ENCODE measurements around the gene MATR3.
"Not testable (repeated sequence)": the region's sequence is repeated elsewhere in the genome, so short reads cannot be mapped to it uniquely, and the experiment has no call there.

The MATR3 gene

DNA sequence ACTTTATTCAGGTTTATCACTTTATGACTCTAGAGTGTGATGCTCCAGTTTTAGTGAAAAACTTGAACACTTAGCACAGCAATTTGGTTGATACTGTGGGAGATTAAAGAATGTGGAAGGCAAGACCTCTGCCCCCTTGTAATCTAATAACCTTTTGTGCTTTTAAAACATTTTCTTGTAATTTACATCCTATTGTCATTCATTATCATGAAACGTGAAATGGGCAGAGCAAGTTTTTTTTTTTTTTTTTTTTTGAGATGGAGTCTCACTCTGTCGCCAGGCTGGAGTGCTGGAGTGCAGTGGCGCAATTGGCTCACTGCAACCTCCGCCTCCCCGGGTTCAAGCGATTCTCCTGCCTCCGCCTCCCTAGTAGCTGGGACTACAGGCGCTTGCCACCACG, 49.9 kb downstream of the MATR3 start:
- Histone ChIP-seq H2BK5ac (ENCODE audit: low read depth, low read length, poor library complexity, severe bottlenecking) (no peak overlapping the region), H3K18ac (ENCODE audit: low read depth in 1 of 2, low read length in 2 of 2) (no peak overlapping the region), H3K9ac (ENCODE audit: low read length) (peak overlapping the region; percentile 100), H3K36me3 (ENCODE audit: control insufficient read depth in 1 of 2, insufficient read depth in 2 of 2, low read depth in 1 of 2, low read length in 2 of 2) (peaks cover 9 to 14% of the 10 kb centered on the region in 2 experiments), H3K9me3 (ENCODE audit: control insufficient read depth, low read length) (no peaks in the 10 kb centered on the region), H3K23ac (ENCODE audit: low read length in 2 of 2) (no peak overlapping the region), H3K27ac (ENCODE audit: low read length, poor library complexity, severe bottlenecking) (no peak overlapping the region), H3K4ac (ENCODE audit: low read depth in 1 of 2, low read length in 2 of 2) (no peak overlapping the region), H2BK12ac (ENCODE audit: low read length in 2 of 2) (no peak overlapping the region), H4K8ac (ENCODE audit: low read length) (no peak overlapping the region), H2AFZ (ENCODE audit: low read depth, low read length) (no peak overlapping the region), H2AK5ac (ENCODE audit: low read length, severe bottlenecking) (no peak overlapping the region), H3K14ac (ENCODE audit: low read length in 2 of 2) (no peak overlapping the region), H3K27me3 (ENCODE audit: control insufficient read depth in 1 of 2, insufficient read depth in 1 of 2, low read length in 2 of 2) (no peaks in the 10 kb centered on the region), H3K4me3 (ENCODE audit: insufficient read depth in 1 of 2, low read depth in 1 of 2, low read length in 2 of 2) (peak overlapping the region in 1 of 2 experiments; percentile 99), H2BK120ac (ENCODE audit: low read depth, low read length) (no peak overlapping the region), H3K4me2 (ENCODE audit: low read length, poor library complexity, severe bottlenecking) (peak overlapping the region; percentile 46), H2BK15ac (ENCODE audit: low read depth, poor library complexity, severe bottlenecking) (no peak overlapping the region), H3K4me1 (ENCODE audit: control insufficient read depth, insufficient read depth, low read depth, low read length) (peaks cover 3% of the 10 kb centered on the region), H3K79me1 (replicated peaks; ENCODE audit: low read length, poor library complexity, severe bottlenecking) (no peaks in the 10 kb centered on the region), H4K91ac (ENCODE audit: low read length) (no peak overlapping the region)
- 95% methylated on average over 9 of the region's 9 CpGs for WGBS
- DNase-seq, result no peak

DNA sequence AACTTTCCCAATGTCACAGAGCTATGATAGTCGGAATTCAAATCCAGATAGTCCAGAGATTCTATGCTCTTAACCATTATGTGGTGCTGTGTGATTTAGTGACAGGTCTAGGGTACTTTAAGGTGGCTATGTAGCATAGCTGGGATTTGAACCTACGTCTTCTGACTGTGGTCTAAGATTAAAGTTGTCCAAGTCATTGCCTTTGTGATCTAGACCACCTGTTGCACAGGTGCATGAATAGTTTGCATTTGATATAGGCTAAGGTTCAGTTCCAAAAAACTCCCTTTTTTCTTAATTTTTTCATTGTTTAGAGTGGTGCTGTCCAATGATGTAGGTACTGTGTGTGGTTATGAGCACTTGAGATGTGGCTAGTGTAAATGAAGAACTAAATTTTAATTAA, 50.6 kb downstream of the MATR3 start:
- H3K4ac ChIP-seq (ENCODE audit: low read depth in 1 of 2, low read length in 2 of 2), result no peak overlapping the region
- peak overlapping the region; percentile 28 for H3K4me2 ChIP-seq (ENCODE audit: low read length, poor library complexity, severe bottlenecking)
- H2BK15ac ChIP-seq (ENCODE audit: low read depth, poor library complexity, severe bottlenecking), result no peak overlapping the region
- peak overlapping the region in 1 of 2 experiments; percentile 99 for H3K4me3 ChIP-seq (ENCODE audit: insufficient read depth in 1 of 2, low read depth in 1 of 2, low read length in 2 of 2)
- H3K23ac ChIP-seq (ENCODE audit: low read length in 2 of 2), result no peak overlapping the region
- no peaks in the 10 kb centered on the region for H3K9me3 ChIP-seq (ENCODE audit: control insufficient read depth, low read length)
- no peak overlapping the region for H2AFZ ChIP-seq (ENCODE audit: low read depth, low read length)
- H3K9ac ChIP-seq (ENCODE audit: low read length), result no peak overlapping the region
- no peak overlapping the region for H3K14ac ChIP-seq (ENCODE audit: low read length in 2 of 2)
- H3K18ac ChIP-seq (ENCODE audit: low read depth in 1 of 2, low read length in 2 of 2), result no peak overlapping the region
- no peaks in the 10 kb centered on the region for H3K79me1 ChIP-seq (replicated peaks; ENCODE audit: low read length, poor library complexity, severe bottlenecking)
- H3K27ac ChIP-seq (ENCODE audit: low read length, poor library complexity, severe bottlenecking), result no peak overlapping the region
- H4K8ac ChIP-seq (ENCODE audit: low read length), result no peak overlapping the region
- DNase-seq, result no peak
- H3K4me1 ChIP-seq (ENCODE audit: control insufficient read depth, insufficient read depth, low read depth, low read length), result peaks cover 3% of the 10 kb centered on the region
- no peak overlapping the region for H2BK120ac ChIP-seq (ENCODE audit: low read depth, low read length)
- H2BK5ac ChIP-seq (ENCODE audit: low read depth, low read length, poor library complexity, severe bottlenecking), result no peak overlapping the region
- no peaks in the 10 kb centered on the region for H3K27me3 ChIP-seq (ENCODE audit: control insufficient read depth in 1 of 2, insufficient read depth in 1 of 2, low read length in 2 of 2)
- peaks cover 9 to 14% of the 10 kb centered on the region in 2 experiments for H3K36me3 ChIP-seq (ENCODE audit: control insufficient read depth in 1 of 2, insufficient read depth in 2 of 2, low read depth in 1 of 2, low read length in 2 of 2)
- H4K91ac ChIP-seq (ENCODE audit: low read length), result no peak overlapping the region
- no peak overlapping the region for H2BK12ac ChIP-seq (ENCODE audit: low read length in 2 of 2)
- H2AK5ac ChIP-seq (ENCODE audit: low read length, severe bottlenecking), result no peak overlapping the region
- 100% methylated on average over 2 of the region's 2 CpGs for WGBS

DNA sequence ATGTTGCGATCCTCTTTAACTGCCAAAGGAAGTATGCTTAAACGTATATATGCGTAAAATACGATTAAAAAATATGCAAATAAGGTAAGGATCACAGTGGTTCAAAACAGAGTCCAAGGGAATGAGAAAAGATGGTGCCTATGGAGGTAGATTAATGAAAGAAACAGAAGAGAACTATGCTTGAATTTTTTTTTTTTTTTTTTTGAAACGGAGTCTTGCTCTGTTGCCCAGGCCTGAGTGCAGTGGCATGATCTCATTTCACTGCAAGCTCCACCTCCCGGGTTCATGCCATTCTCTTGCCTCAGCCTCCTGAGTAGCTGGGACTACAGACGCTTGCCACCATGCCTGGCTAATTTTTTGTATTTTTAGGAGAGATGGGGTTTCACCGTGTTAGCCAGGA, 51.9 kb downstream of the MATR3 start:
- not testable (repeated sequence) for H3K4me3 ChIP-seq (ENCODE audit: insufficient read depth in 1 of 2, low read depth in 1 of 2, low read length in 2 of 2); H2BK5ac ChIP-seq (ENCODE audit: low read depth, low read length, poor library complexity, severe bottlenecking); H2AK5ac ChIP-seq (ENCODE audit: low read length, severe bottlenecking); H3K14ac ChIP-seq (ENCODE audit: low read length in 2 of 2); H2BK120ac ChIP-seq (ENCODE audit: low read depth, low read length); H3K4me1 ChIP-seq (ENCODE audit: control insufficient read depth, insufficient read depth, low read depth, low read length); H3K23ac ChIP-seq (ENCODE audit: low read length in 2 of 2); DNase-seq; H3K9me3 ChIP-seq (ENCODE audit: control insufficient read depth, low read length); H3K4ac ChIP-seq (ENCODE audit: low read depth in 1 of 2, low read length in 2 of 2); H3K27me3 ChIP-seq (ENCODE audit: control insufficient read depth in 1 of 2, insufficient read depth in 1 of 2, low read length in 2 of 2); H3K9ac ChIP-seq (ENCODE audit: low read length); H3K79me1 ChIP-seq (replicated peaks; ENCODE audit: low read length, poor library complexity, severe bottlenecking); H4K8ac ChIP-seq (ENCODE audit: low read length); H4K91ac ChIP-seq (ENCODE audit: low read length); H3K27ac ChIP-seq (ENCODE audit: low read length, poor library complexity, severe bottlenecking); H3K4me2 ChIP-seq (ENCODE audit: low read length, poor library complexity, severe bottlenecking); H3K18ac ChIP-seq (ENCODE audit: low read depth in 1 of 2, low read length in 2 of 2); H2AFZ ChIP-seq (ENCODE audit: low read depth, low read length); H2BK15ac ChIP-seq (ENCODE audit: low read depth, poor library complexity, severe bottlenecking); H2BK12ac ChIP-seq (ENCODE audit: low read length in 2 of 2)
- H3K36me3 ChIP-seq (ENCODE audit: control insufficient read depth in 1 of 2, insufficient read depth in 2 of 2, low read depth in 1 of 2, low read length in 2 of 2), result peaks cover 9 to 14% of the 10 kb centered on the region in 2 experiments
- 98% methylated on average over 8 of the region's 8 CpGs for WGBS

DNA sequence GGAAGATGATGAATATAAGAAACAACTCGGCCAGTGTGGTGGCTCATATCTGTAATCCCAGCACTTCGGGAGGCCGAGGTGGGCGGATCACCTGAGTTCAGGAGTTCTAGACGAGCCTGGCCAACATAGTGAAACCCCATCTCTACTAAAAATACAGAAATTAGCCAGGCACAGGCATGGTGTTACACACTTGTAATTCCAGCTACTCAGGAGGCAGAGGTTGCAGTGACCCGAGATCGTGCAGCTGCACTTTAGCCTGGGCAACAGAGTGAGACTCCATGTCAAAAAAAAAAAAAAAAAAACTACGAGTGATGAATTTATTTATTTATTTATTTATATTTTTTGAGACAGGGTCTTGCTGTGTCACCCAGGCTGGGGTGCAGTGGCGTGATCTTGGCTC, 54.3 kb downstream of the MATR3 start:
- not testable (repeated sequence) for H3K4me1 ChIP-seq (ENCODE audit: control insufficient read depth, insufficient read depth, low read depth, low read length); H3K9ac ChIP-seq (ENCODE audit: low read length); H3K79me1 ChIP-seq (replicated peaks; ENCODE audit: low read length, poor library complexity, severe bottlenecking); H3K4ac ChIP-seq (ENCODE audit: low read depth in 1 of 2, low read length in 2 of 2); H3K14ac ChIP-seq (ENCODE audit: low read length in 2 of 2); H3K4me2 ChIP-seq (ENCODE audit: low read length, poor library complexity, severe bottlenecking); H4K91ac ChIP-seq (ENCODE audit: low read length); H2BK5ac ChIP-seq (ENCODE audit: low read depth, low read length, poor library complexity, severe bottlenecking); H3K27ac ChIP-seq (ENCODE audit: low read length, poor library complexity, severe bottlenecking); H3K27me3 ChIP-seq (ENCODE audit: control insufficient read depth in 1 of 2, insufficient read depth in 1 of 2, low read length in 2 of 2); H2BK15ac ChIP-seq (ENCODE audit: low read depth, poor library complexity, severe bottlenecking); H3K18ac ChIP-seq (ENCODE audit: low read depth in 1 of 2, low read length in 2 of 2); H2BK12ac ChIP-seq (ENCODE audit: low read length in 2 of 2); H3K4me3 ChIP-seq (ENCODE audit: insufficient read depth in 1 of 2, low read depth in 1 of 2, low read length in 2 of 2); DNase-seq; H3K23ac ChIP-seq (ENCODE audit: low read length in 2 of 2); H2BK120ac ChIP-seq (ENCODE audit: low read depth, low read length); H2AK5ac ChIP-seq (ENCODE audit: low read length, severe bottlenecking); H3K9me3 ChIP-seq (ENCODE audit: control insufficient read depth, low read length); H2AFZ ChIP-seq (ENCODE audit: low read depth, low read length); H4K8ac ChIP-seq (ENCODE audit: low read length)
- H3K36me3 ChIP-seq (ENCODE audit: control insufficient read depth in 1 of 2, insufficient read depth in 2 of 2, low read depth in 1 of 2, low read length in 2 of 2), result peaks cover 9 to 14% of the 10 kb centered on the region in 2 experiments
- WGBS, result 97% methylated on average over 8 of the region's 9 CpGs

All from mesenchymal stem cell (in vitro differentiated cells and primary cell).